Fibroblast of villous mesenchyme (primary cell): Measurements from ENCODE around the gene ZKSCAN5. TPM values are rescaled to one million over a fixed set of nuclear protein-coding genes. Genes with fewer than 3 reads are reported as not detected.
A peak's percentile ranks its signal among the peaks of the same experiment; 100 is the strongest.

Experiments used
- DNase-seq: peaks from one replicate; pipeline ENCODE4 v3.0.0-alpha.2; 2010; ENCODE audit warnings: low read depth
- H3K4me3 ChIP-seq: 2 replicates; pipeline ENCODE4 v1.5.1; 2011; ENCODE audit warnings: low read depth, mild to moderate bottlenecking, low read length
- CTCF ChIP-seq: IDR thresholded peaks from 2 replicates; pipeline ENCODE4 v1.5.1; 2012; ENCODE audit warnings: low read depth, mild to moderate bottlenecking, low read length; ENCODE audit not compliant: insufficient read depth
- total RNA-seq: library from RNA; depleted of rRNA; stranded (reverse); fragments of >200 nt; gene quantifications from 2 replicates; pipeline ENCODE4 v1.2.3, GENCODE V29; 2012

Gene ZKSCAN5
- total RNA-seq, 1 donor = 17.7 TPM

- DNase-seq = no peak
- H3K4me3 ChIP-seq = no peak overlapping the region
- no peak for TF ChIP-seq CTCF
Measured at GRCh38 chr7:99460651-99461050, 43.8 kb upstream of the ZKSCAN5 start.

GRCh38 chr7:99461221-99461620, 43.2 kb upstream of the ZKSCAN5 start:
- no peak for DNase-seq
- no peak overlapping the region for H3K4me3 ChIP-seq
- TF ChIP-seq CTCF = no peak

- H3K4me3 ChIP-seq = peak overlapping the region; percentile 96
- DNase-seq = no peak
- TF ChIP-seq CTCF = no peak
Measured at GRCh38 chr7:99465421-99465768, 39.1 kb upstream of the ZKSCAN5 start.

- no peak for DNase-seq
- H3K4me3 ChIP-seq = no peak overlapping the region
- no peak for TF ChIP-seq CTCF
Measured at GRCh38 chr7:99468336-99468918, 36.0 kb upstream of the ZKSCAN5 start.

- DNase-seq = peak; percentile 9
- TF ChIP-seq CTCF = no peak
- no peak overlapping the region for H3K4me3 ChIP-seq
Measured at GRCh38 chr7:99469381-99470065, 34.9 kb upstream of the ZKSCAN5 start.

- TF ChIP-seq CTCF = no peak
- peak within 1 kb of the TSS; percentile 97 for H3K4me3 ChIP-seq
- DNase-seq = peak; percentile 97
Measured at GRCh38 chr7:99472561-99473314, 31.7 kb upstream of the ZKSCAN5 start, which contains the start of gene ZNF789. Gene ZNF789, plus strand, starts transcription at chr7:99472890. Its CDS starts 3,567 bp downstream, at chr7:99476457.
